SK-N-SH (cell line): Measurements from ENCODE around the gene CNTNAP2.

ENCODE experiments used
- CTCF ChIP-seq: fragments of 200-600 bp; sonication (generic); IDR thresholded peaks from 2 replicates; pipeline ENCODE4 v1.6.1; 2017; ENCODE audit warnings: antibody characterized with exemption, mild to moderate bottlenecking, moderate library complexity
- EP300 ChIP-seq, 2 experiments: IDR thresholded peaks; 2 replicates each; pipeline versions ENCODE4 v1.4.0 to v1.6.1; 2012; ENCODE audit warnings: borderline replicate concordance in 1 of 2, low read depth in 1 of 2, low read length in 1 of 2
- JUND ChIP-seq: IDR thresholded peaks from 2 replicates; pipeline ENCODE4 v1.4.0; 2012
- POLR2AphosphoS5 ChIP-seq: IDR thresholded peaks from 2 replicates; pipeline ENCODE4 v1.6.1; 2012; ENCODE audit warnings: low read depth, low read length
- REST ChIP-seq: IDR thresholded peaks from 2 replicates; pipeline ENCODE4 v1.6.1; 2012; ENCODE audit warnings: mild to moderate bottlenecking, low read depth, low read length, moderate library complexity
- YY1 ChIP-seq: IDR thresholded peaks from 2 replicates; pipeline ENCODE4 v1.4.0; 2012; ENCODE audit warnings: low read depth, mild to moderate bottlenecking

- TF ChIP-seq POLR2AphosphoS5 (no peak), CTCF (no peak), YY1 (no peak), REST (no peak), JUND (no peak), EP300 (IDR thresholded peaks at IDR 0.05; ENCODE audit: borderline replicate concordance in 1 of 2, low read depth in 1 of 2, low read length in 1 of 2) (no peak)
These were observed 1053.9 kb downstream of the CNTNAP2 start for GRCh38 chr7:147170341-147171012.
